ENCODE measurements around the gene GSC.

GRCh38 chr14:94722397-94722796 is 47.5 kb downstream of the GSC start:
- TF ChIP-seq CTCF (IDR thresholded peaks at IDR 0.05) (no peak), EZH2 (IDR thresholded peaks at IDR 0.05; ENCODE audit: borderline replicate concordance, insufficient read depth, low read depth, low read length, poor library complexity, severe bottlenecking) (no peak)

All from B cell (primary cell).